ENCODE data around the gene LCE1C. TPM values are rescaled to one million over a fixed set of nuclear protein-coding genes. Genes with fewer than 3 reads are reported as not detected.

The LCE1C gene
- total RNA-seq, 1 donor from 2014 or later: not detected

DNA sequence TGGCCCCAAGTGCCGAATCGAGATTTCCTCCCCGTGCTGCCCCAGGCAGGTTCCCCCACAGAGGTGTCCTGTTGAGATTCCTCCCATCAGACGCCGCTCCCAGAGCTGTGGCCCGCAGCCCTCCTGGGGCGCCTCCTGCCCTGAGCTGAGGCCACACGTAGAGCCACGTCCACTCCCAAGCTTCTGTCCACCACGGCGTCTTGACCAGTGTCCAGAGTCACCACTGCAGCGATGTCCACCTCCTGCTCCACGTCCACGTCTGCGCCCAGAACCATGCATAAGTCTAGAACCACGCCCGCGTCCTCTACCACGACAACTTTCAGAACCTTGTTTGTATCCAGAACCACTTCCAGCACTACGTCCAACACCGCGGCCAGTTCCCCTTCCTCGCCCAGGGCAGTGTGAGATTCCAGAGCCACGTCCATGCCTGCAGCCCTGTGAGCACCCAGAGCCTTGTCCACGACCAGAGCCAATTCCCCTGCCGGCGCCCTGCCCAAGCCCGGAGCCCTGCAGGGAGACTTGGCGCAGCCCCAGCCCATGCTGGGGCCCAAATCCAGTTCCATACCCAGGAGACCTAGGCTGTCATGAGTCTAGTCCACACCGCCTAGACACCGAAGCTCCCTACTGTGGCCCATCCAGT lies 45.8 kb downstream of the LCE1C start:
- no peak for DNase-seq (ENCODE audit: low spot score)

DNA sequence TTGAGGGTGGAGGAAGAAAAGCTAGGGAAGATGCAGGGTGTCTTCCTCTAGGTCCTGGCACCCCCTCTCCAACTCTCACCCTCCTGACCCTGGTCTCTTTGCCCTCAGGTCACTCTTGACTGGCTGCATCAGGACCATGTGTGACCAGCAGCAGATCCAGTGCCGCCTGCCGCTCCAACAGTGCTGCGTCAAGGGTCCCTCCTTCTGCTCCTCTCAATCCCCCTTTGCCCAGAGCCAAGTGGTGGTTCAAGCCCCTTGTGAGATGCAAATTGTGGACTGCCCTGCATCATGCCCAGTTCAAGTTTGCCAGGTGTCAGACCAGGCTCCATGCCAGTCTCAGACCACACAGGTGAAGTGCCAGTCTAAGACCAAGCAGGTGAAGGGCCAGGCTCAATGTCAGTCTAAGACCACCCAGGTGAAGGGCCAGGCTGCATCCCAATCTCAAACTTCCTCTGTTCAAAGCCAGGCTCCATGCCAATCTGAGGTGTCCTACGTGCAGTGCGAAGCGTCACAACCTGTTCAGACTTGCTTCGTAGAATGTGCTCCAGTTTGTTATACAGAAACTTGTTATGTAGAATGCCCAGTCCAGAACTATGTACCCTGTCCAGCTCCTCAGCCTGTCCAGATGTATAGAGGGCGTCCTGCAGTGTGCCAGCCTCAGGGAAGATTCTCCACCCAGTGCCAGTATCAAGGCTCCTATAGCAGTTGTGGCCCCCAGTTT lies 46.8 kb downstream of the LCE1C start:
- no peak for DNase-seq (ENCODE audit: low spot score)

DNA sequence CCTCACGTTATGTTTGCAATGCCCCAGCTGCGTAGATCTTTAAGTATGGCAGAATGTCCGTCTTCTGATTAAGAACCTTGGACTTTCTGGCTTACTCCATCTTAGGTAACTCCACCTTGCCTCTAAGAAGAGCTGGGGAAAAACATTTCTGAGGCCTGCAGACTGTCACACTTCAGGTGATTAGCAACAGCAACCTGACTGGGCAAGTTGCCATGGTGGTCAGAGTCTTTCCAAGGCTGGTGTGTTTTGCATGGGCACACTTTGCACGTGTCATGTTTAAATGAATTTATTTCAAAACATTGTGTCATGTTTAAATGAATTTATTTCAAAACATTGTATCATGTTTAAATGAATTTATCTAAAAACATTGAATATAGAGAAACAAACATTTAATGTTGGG lies 47.8 kb downstream of the LCE1C start:
- no peak for DNase-seq (ENCODE audit: low spot score)

DNA sequence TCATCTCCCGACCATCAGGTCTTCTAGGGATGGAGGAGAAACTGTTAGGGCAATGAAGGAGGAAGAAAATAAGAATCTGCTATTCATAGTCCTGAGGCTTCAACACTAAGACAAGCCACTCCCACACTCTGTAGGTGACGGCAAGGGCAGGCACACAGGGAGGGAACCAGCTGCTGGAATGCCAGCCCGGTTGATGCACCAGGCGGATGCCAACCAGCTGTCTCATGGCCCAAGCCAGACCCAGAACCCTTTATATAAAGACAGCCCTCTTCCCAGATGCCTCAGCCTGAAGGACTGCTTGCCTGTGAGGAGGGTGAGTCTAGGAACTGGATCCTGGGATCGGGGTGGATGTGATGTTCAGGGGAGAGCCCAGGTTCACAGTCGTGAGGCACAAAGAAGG lies 48.7 kb downstream of the LCE1C start, which contains the start of gene KPRP:
Gene KPRP, plus strand, starts transcription at position 279 of the 400 bp plus-strand sequence. CDS start 1,564 bp downstream, outside the sequence.
- no peak for DNase-seq (ENCODE audit: low spot score)

DNA sequence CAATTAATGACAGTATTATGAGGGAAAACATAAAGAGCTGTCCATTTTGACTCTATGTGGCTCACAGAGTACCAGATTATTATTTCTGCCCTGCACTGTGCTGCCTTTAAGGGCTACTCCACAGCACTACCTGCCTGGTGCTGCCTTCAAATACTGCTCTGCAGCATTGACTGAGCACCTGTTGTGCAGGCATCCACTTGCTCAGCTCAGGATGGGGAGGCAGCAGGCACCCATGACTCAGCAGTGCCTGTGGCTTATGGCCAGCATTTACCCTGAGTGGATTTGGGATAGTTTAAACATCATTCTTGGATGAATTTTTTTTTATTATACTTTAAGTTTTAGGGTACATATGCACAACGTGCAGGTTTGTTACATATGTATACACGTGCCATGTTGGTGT lies 49.6 kb downstream of the LCE1C start:
- no peak for DNase-seq (ENCODE audit: low spot score)

Other genes starting within 250 kb of the LCE1C start
- gene LCE3E, start 239.9 kb downstream of the LCE1C start, total RNA-seq: not detected
- gene LCE3D, start 226.1 kb downstream of the LCE1C start, total RNA-seq: not detected
- gene LCE3C, start 206.4 kb downstream of the LCE1C start, total RNA-seq: not detected
- not detected for gene LCE3B, start 192.8 kb downstream of the LCE1C start, total RNA-seq
- gene LCE3A, start 183.5 kb downstream of the LCE1C start, total RNA-seq: not detected
- gene LCE2D, start 143.3 kb downstream of the LCE1C start, total RNA-seq: not detected
- not detected for gene LCE2C, start 131.4 kb downstream of the LCE1C start, total RNA-seq
- not detected for gene LCE2B, start 120.5 kb downstream of the LCE1C start, total RNA-seq
- gene LCE2A, start 108.3 kb downstream of the LCE1C start, total RNA-seq: not detected
- gene LCE4A, start 98.5 kb downstream of the LCE1C start, total RNA-seq: not detected
- not detected for gene KPRP, start 48.6 kb downstream of the LCE1C start, total RNA-seq
- not detected for gene LCE1F, start 31.5 kb downstream of the LCE1C start, total RNA-seq
- not detected for gene LCE1E, start 20.4 kb downstream of the LCE1C start, total RNA-seq
- not detected for gene LCE1D, start 9.9 kb downstream of the LCE1C start, total RNA-seq
- not detected for gene LCE1B, start 5.3 kb upstream of the LCE1C start, total RNA-seq
- gene LCE1A, start 20.8 kb upstream of the LCE1C start, total RNA-seq: not detected
- gene LCE6A, start 36.2 kb upstream of the LCE1C start, total RNA-seq: not detected
- not detected for gene LCE7A, start 53.3 kb upstream of the LCE1C start, total RNA-seq
- not detected for gene SMCP, start 71.7 kb upstream of the LCE1C start, total RNA-seq
- not detected for gene IVL, start 101.9 kb upstream of the LCE1C start, total RNA-seq
- not detected for gene SPRR5, start 140.6 kb upstream of the LCE1C start, total RNA-seq
- gene SPRR4, start 164.0 kb upstream of the LCE1C start, total RNA-seq: not detected
- not detected for gene SPRR1A, start 177.4 kb upstream of the LCE1C start, total RNA-seq
- not detected for gene SPRR3, start 195.1 kb upstream of the LCE1C start, total RNA-seq
- not detected for gene SPRR1B, start 224.6 kb upstream of the LCE1C start, total RNA-seq
- not detected for gene SPRR2D, start 234.5 kb upstream of the LCE1C start, total RNA-seq

All from mesenteric fat pad (tissue), 1 donor.